ENCODE data around the gene MYBPC1. TPM values are rescaled to one million over a fixed set of nuclear protein-coding genes. Genes with fewer than 3 reads are reported as not detected.
"Not testable (repeated sequence)": the region's sequence is repeated elsewhere in the genome, so short reads cannot be mapped to it uniquely, and the experiment has no call there.

MYBPC1 gene
- total RNA-seq, 2 donors from 2014 or later: 2.1 to 3.0 TPM

DNA sequence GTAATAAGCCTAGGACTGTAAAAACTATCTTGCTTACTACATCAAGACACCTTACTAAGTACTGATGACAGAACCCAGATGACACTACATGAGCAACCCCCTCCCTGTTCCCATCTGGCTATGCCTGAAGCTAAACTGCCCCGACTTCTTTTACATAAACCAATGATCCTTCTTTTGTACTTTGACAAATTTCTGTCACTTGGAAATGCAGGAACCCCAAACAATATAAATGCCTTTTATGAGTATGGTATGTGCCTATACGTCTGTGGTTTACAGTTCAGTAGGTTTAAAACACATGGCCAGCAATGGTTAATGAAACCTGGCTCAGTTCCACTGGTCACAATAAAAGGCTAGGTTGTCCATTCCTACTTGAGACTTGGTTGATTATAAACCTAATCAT, 138.4 kb downstream of the MYBPC1 start:
- Histone ChIP-seq H3K36me3 (peaks cover 47% of the 10 kb centered on the region), H3K4me1 (no peaks in the 10 kb centered on the region), H3K27ac (no peak overlapping the region), H3K4me3 (no peak overlapping the region), H3K27me3 (no peaks in the 10 kb centered on the region), H3K9me3 (no peaks in the 10 kb centered on the region)
- no peak for DNase-seq (ENCODE audit: low spot score)
- no peak for TF ChIP-seq CTCF (IDR thresholded peaks at IDR 0.05)

- not testable (repeated sequence) for DNase-seq (ENCODE audit: low spot score)
- peaks cover 58% of the 10 kb centered on the region for H3K36me3 ChIP-seq
These were observed 139.7 kb downstream of the MYBPC1 start for GRCh38 chr12:101734482-101734881.

More at GRCh38 chr12:101734482-101734881, 139.7 kb downstream of the MYBPC1 start:
- not testable (repeated sequence) for H3K4me1 ChIP-seq, H3K27ac ChIP-seq, H3K4me3 ChIP-seq, H3K9me3 ChIP-seq, H3K27me3 ChIP-seq

Other genes with a start within 250 kb of the MYBPC1 start
- gene ARL1, start 187.2 kb upstream of the MYBPC1 start, total RNA-seq: 10 to 100 TPM; 63.7 to 74.2 TPM
- gene SPIC, start 119.6 kb upstream of the MYBPC1 start, total RNA-seq: not detected
- 100 to 1,000 TPM in 1 of 2 donors, 10 to 100 TPM in 1; 97.9 to 137 TPM for gene CHPT1, start 102.7 kb downstream of the MYBPC1 start, total RNA-seq
- gene SYCP3, start 144.5 kb downstream of the MYBPC1 start, total RNA-seq: not detected
- 10 to 100 TPM; 25.3 to 32.6 TPM for gene GNPTAB, start 236.0 kb downstream of the MYBPC1 start, total RNA-seq